Right lobe of liver (tissue), 6 donors: ENCODE measurements around the gene SCRN1. TPM values are rescaled to one million over a fixed set of nuclear protein-coding genes. Genes with fewer than 3 reads are reported as not detected.

Source experiments
- ATAC-seq, 4 donors: fragments of 200-7000 bp; cut with Tn5 transposase; one replicate each; pipeline ENCODE4 v1.9.1; 2020; ENCODE audit warnings: mild to moderate bottlenecking in 4 of 4, moderate library complexity in 4 of 4
- DNase-seq, 3 donors: peaks; one replicate each; pipeline ENCODE4 v3.0.0-alpha.2; 2020
- H3K27ac ChIP-seq, 3 donors: fragments of 200-600 bp; one replicate each; pipeline ENCODE4 v1.8.0; 2022
- H3K27me3 ChIP-seq, 2 donors: fragments of 200-600 bp; one replicate each; pipeline ENCODE4 v1.8.0; 2022
- H3K36me3 ChIP-seq, 4 donors: fragments of 200-600 bp; sonication (generic) in 1 of 4; one replicate each; pipeline versions ENCODE4 v1.5.1 to v1.8.0; 2017 to 2022; ENCODE audit warnings: control low read depth in 1 of 4
- H3K4me1 ChIP-seq, 4 donors: fragments of 200-600 bp; sonication (generic) in 1 of 4; one replicate each; pipeline versions ENCODE4 v1.5.1 to v1.8.0; 2017 to 2022; ENCODE audit warnings: control low read depth in 1 of 4
- H3K4me3 ChIP-seq, 3 donors: fragments of 200-600 bp; one replicate each; pipeline ENCODE4 v1.8.0; 2022
- H3K9me3 ChIP-seq, 4 donors: fragments of 200-600 bp; sonication (generic) in 1 of 4; one replicate each; pipeline versions ENCODE4 v1.5.1 to v1.8.0; 2017 to 2022; ENCODE audit warnings: control low read depth in 1 of 4
- CTCF ChIP-seq, 4 donors: fragments of 200-600 bp in 3 of 4; fragments of 450-650 bp in 1 of 4; IDR thresholded peaks; one replicate each; pipeline versions ENCODE4 v1.5.1 to v1.8.0; 2016 to 2022; ENCODE audit warnings: antibody characterized with exemption in 4 of 4, mild to moderate bottlenecking in 2 of 4
- POLR2A ChIP-seq: fragments of 450-650 bp; IDR thresholded peaks from one replicate; pipeline ENCODE4 v1.6.1; 2017; ENCODE audit warnings: antibody characterized with exemption, mild to moderate bottlenecking
- WGBS: methylation state at CpG from one replicate; pipeline ENCODE4 v1.1.6; 2018; ENCODE audit warnings: low coverage, low lambda C conversion rate; ENCODE audit not compliant: insufficient coverage; ENCODE audit errors: missing lambda C conversion rate; 5-methylcytosine and 5-hydroxymethylcytosine counted together
- intact Hi-C, 2 donors: fragments of 100-400 bp; cut with DNase I; formaldehyde crosslinking; loops; one replicate each; pipeline versions ENCODE4 v1.11.2 to v1.14.1; 2022
- total RNA-seq, 6 experiments: library from RNA; depleted of rRNA in 2 of 6; stranded (reverse); fragments of >200 nt in 2 of 6; fragmentation: NEBNext Ultra II Directional in 3 of 6; extraction: Animal tissue kit (Norgen Biotek cat#: 25700) in 3 of 6; gene quantifications; one replicate each; pipeline versions ENCODE4 v1.1.0 to v1.2.4, GENCODE V29; 2016 to 2023
- donor health status: DM: no; HTN: yes; CAD: no.
- donor health status: DM: no; HTN: no; CAD: no.
- donor health status: DM: no; HTN: no; CAD: no.
- donor health status: DM: no; HTN: yes; CAD: no.
- donor health status: DM: no; HTN: yes; CAD: no.

The SCRN1 gene
- total RNA-seq, 6 experiments from 2014 or later, result 1.3 to 2.9 (median 2.0) TPM

- no peak overlapping the region for H3K4me3 ChIP-seq
- TF ChIP-seq CTCF (IDR thresholded peaks at IDR 0.05) (no peak), POLR2A (no peak)
- no peaks in the 10 kb centered on the region for H3K4me1 ChIP-seq
- intact Hi-C loops, result no loop called here
- H3K36me3 ChIP-seq, result no peaks in the 10 kb centered on the region
- no peak overlapping the region for H3K27ac ChIP-seq
- H3K9me3 ChIP-seq, result no peaks in the 10 kb centered on the region
- ATAC-seq (no peak), DNase-seq (no peak)
- no peaks in the 10 kb centered on the region for H3K27me3 ChIP-seq
Observed at GRCh38 chr7:29980151-29980550, 9.4 kb downstream of the SCRN1 start.

- Histone ChIP-seq H3K9me3 (no peaks in the 10 kb centered on the region), H3K27ac (no peak overlapping the region), H3K36me3 (no peaks in the 10 kb centered on the region), H3K4me1 (no peaks in the 10 kb centered on the region), H3K4me3 (no peak overlapping the region), H3K27me3 (no peaks in the 10 kb centered on the region)
- TF ChIP-seq POLR2A (no peak), CTCF (IDR thresholded peaks at IDR 0.05) (no peak)
- intact Hi-C loops, result no loop called here
- DNase-seq, result no peak
- 64% methylated on average over 8 of the region's 8 CpGs for WGBS
- ATAC-seq, result no peak
Observed at GRCh38 chr7:29977886-29978651, 11.5 kb downstream of the SCRN1 start.

GRCh38 chr7:29976673-29977415 is 12.8 kb downstream of the SCRN1 start:
- no peaks in the 10 kb centered on the region for H3K4me1 ChIP-seq
- H3K27me3 ChIP-seq, result no peaks in the 10 kb centered on the region
- no peak overlapping the region for H3K27ac ChIP-seq
- intact Hi-C loops, result no loop called here
- ATAC-seq (peak; percentile 21 to 62 (median 38)), DNase-seq (no peak)
- 69% methylated on average over 6 of the region's 6 CpGs for WGBS
- no peaks in the 10 kb centered on the region for H3K9me3 ChIP-seq
- no peak overlapping the region for H3K4me3 ChIP-seq
- H3K36me3 ChIP-seq, result no peaks in the 10 kb centered on the region
- TF ChIP-seq CTCF (IDR thresholded peaks at IDR 0.05), result no peak
- TF ChIP-seq POLR2A, result no peak

GRCh38 chr7:29976266-29976665 is 13.3 kb downstream of the SCRN1 start:
- no peaks in the 10 kb centered on the region for H3K4me1 ChIP-seq
- intact Hi-C loops, result no loop called here
- no peak for ATAC-seq
- TF ChIP-seq POLR2A (no peak), CTCF (IDR thresholded peaks at IDR 0.05) (no peak)
- H3K4me3 ChIP-seq, result no peak overlapping the region
- DNase-seq, result no peak
- 50% methylated on average over 4 of the region's 4 CpGs for WGBS
- no peaks in the 10 kb centered on the region for H3K9me3 ChIP-seq
- H3K27ac ChIP-seq, result no peak overlapping the region
- no peaks in the 10 kb centered on the region for H3K27me3 ChIP-seq
- H3K36me3 ChIP-seq, result no peaks in the 10 kb centered on the region
